ENCODE data around the gene OR52E1.

OR52E1 gene

GRCh38 chr11:5102246-5102645, 32.9 kb downstream of the OR52E1 start:
- DNase-seq (ENCODE audit: insufficient read length, low spot score) (no peak), FAIRE-seq (no peak)
- no peak for TF ChIP-seq POLR2A (IDR thresholded peaks at IDR 0.05; ENCODE audit: low read depth, low read length)
- no peak for TF ChIP-seq PAX5 (IDR thresholded peaks at IDR 0.05; ENCODE audit: insufficient read depth, low read length, severe bottlenecking)
- no peak for TF ChIP-seq SPI1 (IDR thresholded peaks at IDR 0.05; ENCODE audit: low read depth, low read length)
- no peak for TF ChIP-seq POU2F2 (IDR thresholded peaks at IDR 0.05; ENCODE audit: low read depth, low read length)
- no peak for TF ChIP-seq TAF1 (IDR thresholded peaks at IDR 0.05; ENCODE audit: low read depth, low read length)
- TF ChIP-seq POLR2AphosphoS5 (IDR thresholded peaks at IDR 0.05; ENCODE audit: low read depth, low read length), result no peak

GRCh38 chr11:5103066-5103465, 33.7 kb downstream of the OR52E1 start:
- DNase-seq (ENCODE audit: insufficient read length, low spot score) (no peak), FAIRE-seq (no peak)
- TF ChIP-seq POLR2A (IDR thresholded peaks at IDR 0.05; ENCODE audit: low read depth, low read length) (no peak), PAX5 (IDR thresholded peaks at IDR 0.05; ENCODE audit: insufficient read depth, low read length, severe bottlenecking) (no peak), SPI1 (IDR thresholded peaks at IDR 0.05; ENCODE audit: low read depth, low read length) (no peak), POLR2AphosphoS5 (IDR thresholded peaks at IDR 0.05; ENCODE audit: low read depth, low read length) (no peak), TAF1 (IDR thresholded peaks at IDR 0.05; ENCODE audit: low read depth, low read length) (no peak), POU2F2 (IDR thresholded peaks at IDR 0.05; ENCODE audit: low read depth, low read length) (no peak)

GRCh38 chr11:5107285-5107684, 37.9 kb downstream of the OR52E1 start:
- FAIRE-seq, result no peak
- TF ChIP-seq SPI1 (IDR thresholded peaks at IDR 0.05; ENCODE audit: low read depth, low read length) (no peak), POLR2A (IDR thresholded peaks at IDR 0.05; ENCODE audit: low read depth, low read length) (no peak), PAX5 (IDR thresholded peaks at IDR 0.05; ENCODE audit: insufficient read depth, low read length, severe bottlenecking) (no peak), TAF1 (IDR thresholded peaks at IDR 0.05; ENCODE audit: low read depth, low read length) (no peak), POU2F2 (IDR thresholded peaks at IDR 0.05; ENCODE audit: low read depth, low read length) (no peak), POLR2AphosphoS5 (IDR thresholded peaks at IDR 0.05; ENCODE audit: low read depth, low read length) (no peak)
- DNase-seq (ENCODE audit: insufficient read length, low spot score), result no peak

- FAIRE-seq (no peak), DNase-seq (ENCODE audit: insufficient read length, low spot score) (no peak)
- TF ChIP-seq TAF1 (IDR thresholded peaks at IDR 0.05; ENCODE audit: low read depth, low read length) (no peak), SPI1 (IDR thresholded peaks at IDR 0.05; ENCODE audit: low read depth, low read length) (no peak), POLR2AphosphoS5 (IDR thresholded peaks at IDR 0.05; ENCODE audit: low read depth, low read length) (no peak), POU2F2 (IDR thresholded peaks at IDR 0.05; ENCODE audit: low read depth, low read length) (no peak), PAX5 (IDR thresholded peaks at IDR 0.05; ENCODE audit: insufficient read depth, low read length, severe bottlenecking) (no peak), POLR2A (IDR thresholded peaks at IDR 0.05; ENCODE audit: low read depth, low read length) (no peak)
Measured at GRCh38 chr11:5115339-5115738, 46.0 kb downstream of the OR52E1 start.

GRCh38 chr11:5117588-5117987, 48.2 kb downstream of the OR52E1 start:
- no peak for FAIRE-seq
- no peak for DNase-seq (ENCODE audit: insufficient read length, low spot score)
- no peak for TF ChIP-seq POLR2AphosphoS5 (IDR thresholded peaks at IDR 0.05; ENCODE audit: low read depth, low read length)
- no peak for TF ChIP-seq POLR2A (IDR thresholded peaks at IDR 0.05; ENCODE audit: low read depth, low read length)
- TF ChIP-seq SPI1 (IDR thresholded peaks at IDR 0.05; ENCODE audit: low read depth, low read length), result no peak
- no peak for TF ChIP-seq PAX5 (IDR thresholded peaks at IDR 0.05; ENCODE audit: insufficient read depth, low read length, severe bottlenecking)
- no peak for TF ChIP-seq POU2F2 (IDR thresholded peaks at IDR 0.05; ENCODE audit: low read depth, low read length)

- TF ChIP-seq TAF1 (IDR thresholded peaks at IDR 0.05; ENCODE audit: low read depth, low read length) (no peak), POLR2A (IDR thresholded peaks at IDR 0.05; ENCODE audit: low read depth, low read length) (no peak), SPI1 (IDR thresholded peaks at IDR 0.05; ENCODE audit: low read depth, low read length) (no peak), POU2F2 (IDR thresholded peaks at IDR 0.05; ENCODE audit: low read depth, low read length) (no peak), POLR2AphosphoS5 (IDR thresholded peaks at IDR 0.05; ENCODE audit: low read depth, low read length) (no peak), PAX5 (IDR thresholded peaks at IDR 0.05; ENCODE audit: insufficient read depth, low read length, severe bottlenecking) (no peak)
- FAIRE-seq (no peak), DNase-seq (ENCODE audit: insufficient read length, low spot score) (no peak)
Measured at GRCh38 chr11:5118893-5119292, 49.5 kb downstream of the OR52E1 start.
